HL-60 (cell line): ENCODE results near the gene BIRC6.
"Not testable (repeated sequence)": the region's sequence is repeated elsewhere in the genome, so short reads cannot be mapped to it uniquely, and the experiment has no call there.

Experiments used
- DNase-seq, 2 experiments: peaks; one replicate each; pipeline ENCODE4 v3.0.0-alpha.2; 2010 to 2020; ENCODE audit warnings: low read depth in 1 of 2, low spot score in 1 of 2
- H3K27ac ChIP-seq: fragments of 250-450 bp; sonication (Bioruptor Pico); replicated peaks from 2 replicates; pipeline ENCODE4 v1.5.1; 2020; ENCODE audit warnings: mild to moderate bottlenecking, moderate library complexity
- H3K27me3 ChIP-seq: fragments of 250-450 bp; sonication (Bioruptor Pico); 2 replicates; pipeline ENCODE4 v1.5.1; 2021; ENCODE audit warnings: mild to moderate bottlenecking, moderate library complexity; ENCODE audit not compliant: insufficient read depth, poor library complexity, severe bottlenecking
- H3K4me3 ChIP-seq: replicated peaks from 2 replicates; pipeline ENCODE4 v1.5.1; 2011; ENCODE audit warnings: mild to moderate bottlenecking, control low read depth, low read length; ENCODE audit not compliant: insufficient read depth
- GABPA ChIP-seq: IDR thresholded peaks from 2 replicates; pipeline ENCODE4 v1.6.1; 2012; ENCODE audit warnings: low read depth
- POLR2AphosphoS5 ChIP-seq: IDR thresholded peaks from 2 replicates; pipeline ENCODE4 v1.6.1; 2012; ENCODE audit warnings: low read depth
- SPI1 ChIP-seq: IDR thresholded peaks from 2 replicates; pipeline ENCODE4 v1.6.1; 2012; ENCODE audit warnings: low read depth, mild to moderate bottlenecking, borderline replicate concordance
- TF ChIP-seq, protein P1 (sequence below): IDR thresholded peaks from 2 replicates; pipeline ENCODE4 v1.6.1; 2012; ENCODE audit warnings: low read depth; ENCODE audit not compliant: insufficient replicate concordance
- TF ChIP-seq, protein P2 (sequence below): IDR thresholded peaks from one replicate; pipeline ENCODE4 v1.5.1; 2011; ENCODE audit warnings: low read length, control low read depth, inconsistent platforms; ENCODE audit not compliant: insufficient read depth

Gene BIRC6

DNA sequence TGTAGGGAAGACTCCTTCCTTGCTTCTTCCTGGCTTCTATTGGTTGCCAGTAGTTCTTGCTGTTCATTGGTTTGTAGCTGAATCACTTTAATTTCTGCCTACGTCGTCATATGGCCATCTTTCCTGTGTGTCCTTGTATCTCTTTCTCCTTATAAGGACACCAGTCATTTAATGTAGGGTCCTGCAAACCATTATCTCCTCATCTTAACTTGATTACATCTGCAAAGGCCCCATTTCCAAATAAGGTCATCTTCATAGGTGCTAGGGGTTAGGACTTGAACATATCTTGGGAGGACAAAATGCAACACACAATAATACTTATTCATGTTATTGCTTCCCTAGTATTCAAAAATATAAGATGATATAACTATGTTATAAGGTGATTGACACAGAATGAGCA, 175.5 kb downstream of the BIRC6 start:
- Histone ChIP-seq H3K4me3 (no peak overlapping the region), H3K27ac (no peak overlapping the region), H3K27me3 (no peaks in the 10 kb centered on the region)
- DNase-seq, result no peak
- TF ChIP-seq, protein P1, sequence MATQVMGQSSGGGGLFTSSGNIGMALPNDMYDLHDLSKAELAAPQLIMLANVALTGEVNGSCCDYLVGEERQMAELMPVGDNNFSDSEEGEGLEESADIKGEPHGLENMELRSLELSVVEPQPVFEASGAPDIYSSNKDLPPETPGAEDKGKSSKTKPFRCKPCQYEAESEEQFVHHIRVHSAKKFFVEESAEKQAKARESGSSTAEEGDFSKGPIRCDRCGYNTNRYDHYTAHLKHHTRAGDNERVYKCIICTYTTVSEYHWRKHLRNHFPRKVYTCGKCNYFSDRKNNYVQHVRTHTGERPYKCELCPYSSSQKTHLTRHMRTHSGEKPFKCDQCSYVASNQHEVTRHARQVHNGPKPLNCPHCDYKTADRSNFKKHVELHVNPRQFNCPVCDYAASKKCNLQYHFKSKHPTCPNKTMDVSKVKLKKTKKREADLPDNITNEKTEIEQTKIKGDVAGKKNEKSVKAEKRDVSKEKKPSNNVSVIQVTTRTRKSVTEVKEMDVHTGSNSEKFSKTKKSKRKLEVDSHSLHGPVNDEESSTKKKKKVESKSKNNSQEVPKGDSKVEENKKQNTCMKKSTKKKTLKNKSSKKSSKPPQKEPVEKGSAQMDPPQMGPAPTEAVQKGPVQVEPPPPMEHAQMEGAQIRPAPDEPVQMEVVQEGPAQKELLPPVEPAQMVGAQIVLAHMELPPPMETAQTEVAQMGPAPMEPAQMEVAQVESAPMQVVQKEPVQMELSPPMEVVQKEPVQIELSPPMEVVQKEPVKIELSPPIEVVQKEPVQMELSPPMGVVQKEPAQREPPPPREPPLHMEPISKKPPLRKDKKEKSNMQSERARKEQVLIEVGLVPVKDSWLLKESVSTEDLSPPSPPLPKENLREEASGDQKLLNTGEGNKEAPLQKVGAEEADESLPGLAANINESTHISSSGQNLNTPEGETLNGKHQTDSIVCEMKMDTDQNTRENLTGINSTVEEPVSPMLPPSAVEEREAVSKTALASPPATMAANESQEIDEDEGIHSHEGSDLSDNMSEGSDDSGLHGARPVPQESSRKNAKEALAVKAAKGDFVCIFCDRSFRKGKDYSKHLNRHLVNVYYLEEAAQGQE, result no peak
- TF ChIP-seq POLR2AphosphoS5 (no peak), GABPA (no peak), SPI1 (no peak)
- TF ChIP-seq, protein P2, sequence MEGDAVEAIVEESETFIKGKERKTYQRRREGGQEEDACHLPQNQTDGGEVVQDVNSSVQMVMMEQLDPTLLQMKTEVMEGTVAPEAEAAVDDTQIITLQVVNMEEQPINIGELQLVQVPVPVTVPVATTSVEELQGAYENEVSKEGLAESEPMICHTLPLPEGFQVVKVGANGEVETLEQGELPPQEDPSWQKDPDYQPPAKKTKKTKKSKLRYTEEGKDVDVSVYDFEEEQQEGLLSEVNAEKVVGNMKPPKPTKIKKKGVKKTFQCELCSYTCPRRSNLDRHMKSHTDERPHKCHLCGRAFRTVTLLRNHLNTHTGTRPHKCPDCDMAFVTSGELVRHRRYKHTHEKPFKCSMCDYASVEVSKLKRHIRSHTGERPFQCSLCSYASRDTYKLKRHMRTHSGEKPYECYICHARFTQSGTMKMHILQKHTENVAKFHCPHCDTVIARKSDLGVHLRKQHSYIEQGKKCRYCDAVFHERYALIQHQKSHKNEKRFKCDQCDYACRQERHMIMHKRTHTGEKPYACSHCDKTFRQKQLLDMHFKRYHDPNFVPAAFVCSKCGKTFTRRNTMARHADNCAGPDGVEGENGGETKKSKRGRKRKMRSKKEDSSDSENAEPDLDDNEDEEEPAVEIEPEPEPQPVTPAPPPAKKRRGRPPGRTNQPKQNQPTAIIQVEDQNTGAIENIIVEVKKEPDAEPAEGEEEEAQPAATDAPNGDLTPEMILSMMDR, result no peak

DNA sequence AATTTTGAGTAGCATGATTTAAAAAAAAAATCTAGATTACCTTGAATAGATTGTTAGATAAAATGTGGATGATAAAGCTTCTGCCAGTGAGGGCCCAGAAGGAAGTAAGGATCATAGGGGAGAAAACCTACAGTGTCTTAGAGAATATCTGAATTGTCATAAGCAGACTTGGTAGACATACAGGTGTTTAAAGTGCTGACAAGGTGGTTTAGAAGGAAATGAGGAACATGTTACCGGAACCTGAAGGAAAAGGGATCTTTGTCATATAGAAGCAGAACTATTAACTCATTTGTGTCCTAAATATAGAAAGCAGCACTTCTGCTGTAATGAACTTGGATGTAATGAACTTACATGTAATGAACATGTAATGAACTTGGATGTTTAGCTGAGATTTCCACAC, 176.1 kb downstream of the BIRC6 start:
- DNase-seq, result no peak
- Histone ChIP-seq H3K27ac (no peak overlapping the region), H3K4me3 (no peak overlapping the region), H3K27me3 (no peaks in the 10 kb centered on the region)
- TF ChIP-seq, protein P2, result no peak
- TF ChIP-seq SPI1, result no peak
- TF ChIP-seq POLR2AphosphoS5, result no peak
- no peak for TF ChIP-seq GABPA
- TF ChIP-seq, protein P1, result no peak

DNA sequence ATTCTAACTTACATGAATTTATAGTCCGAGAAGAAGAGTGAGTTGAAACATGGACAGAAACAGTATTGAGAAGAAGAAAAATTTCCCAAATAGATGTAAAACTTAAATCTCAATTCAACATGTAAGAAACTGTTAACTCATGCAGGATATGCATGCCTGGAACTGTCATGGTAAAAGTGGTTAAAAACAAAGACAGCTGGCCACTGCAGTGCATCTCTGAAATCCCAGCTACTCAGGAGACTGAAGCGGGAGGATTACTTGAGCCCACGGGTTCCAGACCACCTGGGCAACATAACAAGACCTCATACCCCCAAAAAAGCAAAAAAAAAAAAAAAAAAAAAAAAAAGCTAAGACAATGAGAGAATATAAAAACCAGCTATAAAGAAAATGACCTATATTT, 178.0 kb downstream of the BIRC6 start:
- TF ChIP-seq POLR2AphosphoS5, result no peak
- TF ChIP-seq GABPA, result no peak
- DNase-seq, result no peak
- Histone ChIP-seq H3K27me3 (no peaks in the 10 kb centered on the region), H3K27ac (no peak overlapping the region), H3K4me3 (no peak overlapping the region)

DNA sequence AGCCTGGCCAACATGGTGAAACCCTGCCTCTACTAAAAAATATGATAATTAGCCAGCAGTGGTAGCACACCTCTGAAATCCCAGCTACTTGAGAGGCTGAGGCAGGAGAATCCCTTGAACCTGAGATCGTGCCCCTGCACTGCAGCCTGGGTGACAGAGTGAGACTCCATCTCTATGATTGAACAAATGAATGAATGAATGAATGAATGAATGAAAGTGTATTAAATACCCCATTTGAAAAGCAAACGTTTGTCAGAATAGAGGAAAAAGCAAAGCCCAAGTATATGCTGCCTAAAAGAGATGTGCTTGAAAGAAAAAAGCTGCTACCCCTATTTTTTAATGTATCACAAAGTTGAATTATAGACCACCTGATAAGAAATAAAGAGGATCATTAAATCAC, 181.9 kb downstream of the BIRC6 start:
- no peaks in the 10 kb centered on the region for H3K27me3 ChIP-seq
- H3K27ac ChIP-seq, result no peak overlapping the region
- H3K4me3 ChIP-seq, result no peak overlapping the region
- DNase-seq, result no peak
- TF ChIP-seq, protein P2, result no peak
- TF ChIP-seq, protein P1, result no peak
- TF ChIP-seq SPI1 (no peak), GABPA (no peak), POLR2AphosphoS5 (no peak)

DNA sequence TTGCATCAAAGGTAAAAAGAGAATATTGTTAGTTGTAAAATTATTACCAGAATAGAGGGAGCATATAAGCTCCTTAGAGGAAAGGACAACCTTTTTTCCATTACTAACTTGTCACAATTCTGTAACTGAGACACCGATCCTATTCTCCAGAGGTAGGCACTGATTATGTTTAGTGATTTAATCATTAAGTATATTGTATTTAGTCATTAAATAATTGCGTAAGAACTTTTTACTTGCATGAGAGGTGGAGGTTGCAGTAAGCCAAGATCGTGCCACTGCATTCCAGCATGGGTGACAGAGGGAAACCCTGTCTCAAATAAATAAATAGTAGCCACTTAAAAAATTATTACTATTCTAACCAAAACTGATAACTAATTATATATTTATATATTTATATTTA, 195.7 kb downstream of the BIRC6 start:
- H3K27ac ChIP-seq, DNase-seq, H3K27me3 ChIP-seq, H3K4me3 ChIP-seq: not testable (repeated sequence)
